ENCODE data around the gene C14orf93.
"Not testable (repeated sequence)": the region's sequence is repeated elsewhere in the genome, so short reads cannot be mapped to it uniquely, and the experiment has no call there.

The C14orf93 gene

DNA sequence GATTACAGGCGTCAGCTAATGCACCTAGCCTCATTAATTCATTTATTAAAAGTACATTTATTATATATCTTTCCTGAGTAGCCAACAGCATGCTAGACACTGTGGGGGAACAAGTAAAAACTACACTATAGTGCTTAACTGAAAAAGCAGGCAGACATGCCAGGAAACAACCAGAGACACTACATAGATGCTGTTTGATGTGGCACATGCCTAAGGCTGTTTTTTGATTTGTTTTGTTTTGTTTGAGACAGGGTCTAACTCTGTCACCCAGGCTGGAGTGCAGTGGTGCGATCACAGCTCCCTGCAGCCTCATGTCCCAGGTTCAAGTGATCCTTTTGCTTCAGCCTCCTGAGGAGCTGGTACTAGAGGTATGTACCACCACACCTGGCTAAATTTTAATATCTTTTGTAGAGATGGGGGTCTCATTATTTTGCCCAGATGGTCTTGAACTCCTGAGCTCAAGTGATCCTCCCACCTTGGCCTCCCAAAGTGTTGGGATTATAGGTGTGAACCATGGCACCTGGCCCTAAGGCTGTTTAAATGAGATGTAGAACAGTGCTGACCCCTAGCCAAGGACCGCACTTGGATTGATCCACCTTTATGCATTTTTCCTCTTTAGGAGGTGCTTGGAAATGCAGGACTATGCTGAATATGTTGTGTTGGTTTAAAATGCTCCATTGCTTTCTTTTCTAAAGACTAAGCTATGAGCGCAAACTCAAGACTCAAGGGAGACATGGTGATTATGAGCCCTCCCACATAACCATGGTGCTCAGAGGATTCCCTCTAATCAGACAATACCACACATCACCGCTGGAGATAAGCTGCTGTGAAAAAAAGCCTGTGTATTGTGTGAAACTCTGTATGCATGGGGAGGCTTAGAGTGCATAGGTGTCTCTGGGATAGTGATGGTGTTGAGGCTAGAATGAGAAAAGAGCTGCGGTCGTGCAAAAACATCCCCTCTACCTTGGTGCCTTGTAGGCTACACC, 10.5 kb upstream of the C14orf93 start:
- no peak for DNase-seq (ENCODE audit: low read depth)

DNA sequence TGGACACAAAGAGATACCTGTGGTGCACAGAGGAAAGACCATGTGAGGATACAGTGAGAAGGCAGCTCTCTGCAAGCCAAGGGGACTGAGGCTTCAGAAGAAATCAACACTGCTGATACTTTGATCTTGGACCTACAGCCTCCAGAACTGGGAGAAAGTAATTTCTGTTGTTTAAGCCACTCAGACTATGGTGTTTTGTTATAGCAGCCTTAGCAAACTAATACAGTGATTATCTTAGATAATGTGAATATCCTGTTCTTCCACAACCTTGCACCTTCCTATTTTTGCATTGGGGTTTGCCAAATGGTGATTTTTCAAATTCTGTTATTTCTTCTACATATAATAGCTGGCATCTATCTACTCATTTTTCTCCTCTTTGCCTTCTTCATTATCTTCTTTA, 8.2 kb upstream of the C14orf93 start:
- no peak for DNase-seq (ENCODE audit: low read depth)

DNA sequence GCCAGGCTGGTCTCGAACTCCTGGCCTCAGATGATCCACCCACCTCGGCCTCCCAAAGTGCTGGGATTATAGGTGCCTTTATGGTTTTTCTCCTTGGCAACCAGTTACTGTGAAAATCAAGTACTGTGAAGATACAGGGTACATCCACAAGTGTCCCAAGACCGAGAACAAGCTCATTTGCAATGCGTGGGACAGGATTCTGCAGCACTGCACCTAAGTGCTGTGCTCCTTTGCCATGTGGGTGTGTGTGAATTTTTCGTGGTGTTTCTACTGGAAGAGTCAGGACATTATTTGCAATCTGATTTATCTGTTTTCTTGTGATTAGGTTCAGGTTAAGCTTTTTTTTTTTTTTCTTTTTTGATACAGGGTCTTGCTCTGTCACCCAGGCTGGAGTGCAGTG, 7.1 kb upstream of the C14orf93 start:
- no peak for DNase-seq (ENCODE audit: low read depth)

DNA sequence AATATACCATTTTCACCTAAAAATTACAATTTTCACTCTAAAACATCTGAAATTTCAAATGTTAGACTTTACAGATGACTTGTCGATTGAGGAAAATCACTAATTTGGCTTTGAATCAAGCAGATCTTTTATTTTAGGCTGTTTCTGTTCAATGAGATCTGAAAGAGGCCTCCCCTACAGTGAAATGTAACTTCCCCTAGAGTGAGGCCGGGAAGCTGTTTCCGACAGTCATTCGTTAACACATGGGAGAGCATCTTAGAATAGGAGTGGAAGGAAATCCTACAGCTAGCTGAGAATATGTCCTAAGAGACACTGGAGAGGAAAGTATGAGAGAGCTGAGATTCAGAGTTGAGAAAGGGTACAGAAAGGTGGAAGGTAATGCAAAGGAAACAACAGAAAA, 5.7 kb upstream of the C14orf93 start:
- DNase-seq (ENCODE audit: low read depth): no peak

DNA sequence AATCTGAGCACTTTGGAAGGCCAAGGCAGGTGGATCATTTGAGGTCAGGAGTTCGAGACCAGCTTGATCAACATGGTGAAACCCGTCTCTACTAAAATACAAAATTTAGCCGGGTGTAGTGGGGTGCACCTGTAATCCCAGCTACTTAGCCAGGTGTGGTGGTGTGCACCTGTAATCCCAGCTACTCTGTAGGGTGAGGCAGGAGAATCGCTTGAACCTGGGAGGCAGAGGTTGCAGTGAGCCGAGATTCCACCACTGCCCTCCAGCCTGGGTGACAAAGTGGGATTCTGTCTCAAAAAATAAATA, 3.8 kb upstream of the C14orf93 start:
- DNase-seq (ENCODE audit: low read depth): not testable (repeated sequence)

DNA sequence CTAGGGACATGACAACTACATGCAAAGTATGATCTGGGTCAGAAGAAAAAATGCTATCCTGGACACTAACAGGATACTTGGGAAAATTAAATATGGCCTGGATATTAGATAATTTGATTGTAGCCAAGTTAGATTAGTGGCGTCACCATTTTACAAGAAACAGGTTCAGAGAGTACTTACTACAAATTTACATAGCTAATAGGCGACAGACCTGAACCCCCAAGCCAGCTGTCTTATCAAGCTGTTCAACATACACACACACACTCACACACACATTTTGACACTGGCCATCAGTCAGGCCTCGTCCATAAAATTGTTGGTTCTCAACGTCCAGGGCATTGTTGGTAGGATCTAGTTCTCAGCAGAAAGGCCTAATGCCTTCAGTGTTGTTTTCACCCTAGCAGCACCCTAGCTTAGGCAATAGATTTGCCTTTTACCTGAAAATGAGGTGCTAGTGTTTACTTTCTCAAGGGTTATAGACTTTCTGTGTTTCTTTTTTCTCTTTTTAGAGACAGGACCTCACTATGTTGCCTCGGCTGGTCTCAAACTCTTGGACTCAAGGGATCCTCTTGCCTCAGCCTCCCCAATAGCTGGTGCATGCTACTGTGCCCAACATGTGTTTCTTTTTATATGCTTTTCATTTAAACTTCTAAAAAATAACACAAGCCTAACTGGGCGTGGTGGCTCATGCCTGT, 3.3 kb upstream of the C14orf93 start:
- DNase-seq (ENCODE audit: low read depth): no peak

DNA sequence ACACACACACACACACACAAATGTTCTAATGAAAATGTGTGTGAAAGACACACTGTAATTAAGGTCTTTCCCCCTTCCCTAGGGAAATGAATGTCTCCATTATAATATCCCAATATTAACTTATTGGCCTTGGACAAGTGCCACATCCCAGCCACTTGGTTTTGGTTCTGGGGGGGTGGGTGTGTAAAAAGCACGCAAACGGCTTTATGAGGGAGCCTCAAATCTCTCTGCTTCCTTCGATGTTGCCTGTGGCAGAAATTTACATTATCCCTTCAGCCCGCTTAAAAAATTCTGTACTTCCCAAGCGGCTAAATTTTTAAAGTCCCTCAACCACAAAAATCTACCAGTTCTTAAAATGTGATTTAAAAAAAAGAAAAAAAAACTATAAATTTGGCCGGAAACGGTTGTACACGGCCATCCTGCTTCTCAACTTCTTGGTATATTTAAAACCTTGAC, 432 bp downstream of the C14orf93 start:
- no peak for DNase-seq (ENCODE audit: low read depth)

DNA sequence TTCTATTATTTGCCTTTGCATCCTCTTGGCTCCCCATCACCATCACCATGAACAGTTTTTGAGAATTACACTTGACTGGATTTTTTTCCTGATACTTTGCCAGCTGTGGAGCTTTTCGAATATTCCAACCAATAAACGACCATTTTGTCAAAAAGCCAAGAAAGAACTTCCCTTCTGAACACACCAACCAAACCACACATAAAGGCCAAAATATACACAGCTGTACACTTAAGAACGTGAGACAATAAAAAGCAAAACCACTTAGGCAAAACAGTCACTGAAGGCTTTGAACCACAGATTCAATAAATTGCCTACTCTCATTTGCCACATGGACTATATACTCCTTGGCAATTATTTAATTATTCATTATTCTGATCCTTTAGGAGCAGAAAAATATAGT, 1.1 kb downstream of the C14orf93 start:
- DNase-seq (ENCODE audit: low read depth): no peak

DNA sequence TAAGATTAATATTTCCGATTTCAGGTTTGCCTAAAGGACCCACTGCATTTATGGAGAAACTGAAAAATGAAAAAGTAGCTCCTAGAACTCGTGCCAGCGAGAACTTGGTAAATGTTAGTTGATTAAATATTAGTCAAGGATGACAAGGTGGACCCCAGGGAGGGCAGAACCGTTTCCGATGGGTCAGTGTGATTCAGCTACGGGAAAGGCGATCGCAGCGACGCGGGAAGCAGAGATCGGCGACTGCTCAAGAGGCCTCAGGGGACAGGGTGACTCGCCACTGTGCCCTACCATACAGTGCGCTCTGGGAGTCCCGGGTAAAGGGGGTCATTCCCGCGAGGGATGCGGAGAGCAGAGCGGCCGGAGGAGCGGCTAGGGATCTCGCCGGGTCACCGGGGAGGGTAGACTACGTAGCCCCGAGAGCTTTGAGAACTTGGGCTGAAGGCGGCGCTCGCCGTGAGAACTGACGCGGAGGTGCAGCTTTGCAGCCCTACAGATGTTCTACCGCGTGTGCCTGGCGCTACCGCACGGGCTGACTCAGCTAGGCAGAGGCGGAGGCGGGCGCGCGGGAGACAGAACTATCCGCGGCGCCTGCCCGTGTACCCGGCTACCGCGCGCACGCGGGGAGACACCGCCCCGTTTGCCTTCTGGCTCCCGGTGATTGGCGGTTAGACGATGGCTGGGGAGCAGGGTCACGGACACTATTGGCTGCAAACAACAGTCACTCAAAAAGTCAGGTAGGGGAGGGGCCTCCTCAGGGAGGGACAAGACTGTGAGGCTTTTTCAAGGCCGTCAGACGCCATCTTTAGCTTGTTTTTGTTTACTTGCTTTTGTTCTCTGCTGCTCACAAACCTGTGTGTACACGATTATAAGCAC, 3.2 kb downstream of the C14orf93 start:
- peak; percentile 94 for DNase-seq (ENCODE audit: low read depth)

DNA sequence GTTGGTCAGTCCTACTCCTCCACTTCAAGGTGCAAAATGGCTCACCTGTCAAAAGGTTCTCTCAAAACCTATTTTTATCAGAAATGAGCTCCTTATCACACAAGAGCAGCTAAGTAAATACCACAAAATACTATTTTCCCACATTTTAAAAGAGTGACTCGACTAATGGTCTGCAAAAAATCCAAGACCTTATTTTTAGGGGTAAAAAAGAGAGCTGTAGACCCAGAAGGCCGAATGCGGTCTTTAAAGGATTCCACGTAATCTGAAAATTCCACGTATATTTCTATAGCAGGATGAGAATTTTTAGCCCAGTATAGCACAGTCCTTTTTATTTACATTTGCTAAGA, 3.8 kb downstream of the C14orf93 start:
- DNase-seq (ENCODE audit: low read depth): no peak

DNA sequence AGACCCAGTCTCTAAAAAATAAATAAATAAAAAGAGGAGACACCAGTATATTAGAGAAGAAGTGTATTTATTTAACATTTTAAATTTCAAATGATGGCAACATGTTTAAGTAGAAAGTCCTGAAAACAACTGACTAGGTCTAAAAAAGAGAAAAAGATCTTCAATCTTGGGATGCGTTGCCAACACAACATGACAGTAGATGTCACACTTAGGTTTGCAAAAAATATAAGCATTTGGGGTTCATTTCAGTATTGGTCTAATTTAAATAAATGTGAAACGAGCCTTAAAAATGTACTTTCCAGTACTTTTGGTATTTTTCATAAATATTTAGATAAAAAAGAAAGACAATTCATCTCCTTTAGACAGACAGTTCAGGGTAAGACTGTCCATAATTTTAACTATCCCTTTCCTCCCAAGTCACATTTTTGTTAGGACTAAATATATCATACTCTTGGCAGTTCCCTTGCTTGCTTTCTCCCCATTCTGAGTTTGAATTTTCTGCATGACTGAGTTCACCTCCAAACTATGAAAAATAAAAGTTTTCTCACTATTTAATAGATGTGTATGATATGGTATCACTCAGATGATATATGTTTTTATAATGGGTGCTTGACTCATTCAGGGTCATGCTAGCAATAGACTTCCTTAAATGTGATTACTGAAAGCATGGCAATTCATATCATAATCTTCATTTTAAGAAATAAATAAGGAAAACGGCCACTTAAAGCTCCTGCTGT, 4.3 kb downstream of the C14orf93 start:
- no peak for DNase-seq (ENCODE audit: low read depth)

DNA sequence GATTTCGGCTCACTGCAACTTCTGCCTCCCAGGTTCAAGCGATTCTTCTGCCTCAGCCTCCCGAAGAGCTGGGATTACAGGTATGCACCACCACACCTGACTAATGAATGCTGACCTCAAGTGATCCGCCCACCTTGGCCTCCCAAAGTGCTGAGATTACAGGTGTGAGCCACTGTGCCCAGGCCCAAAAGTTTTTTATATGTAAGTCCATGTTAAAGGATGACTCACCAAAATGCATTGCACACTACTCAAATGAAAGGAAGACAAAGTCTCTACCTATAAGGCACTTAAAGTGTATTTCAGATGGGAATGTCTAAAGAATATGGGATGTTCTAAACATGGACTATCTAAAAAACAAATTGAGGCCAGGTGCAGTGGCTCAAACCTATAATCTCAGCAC, 5.7 kb downstream of the C14orf93 start:
- not testable (repeated sequence) for DNase-seq (ENCODE audit: low read depth)

DNA sequence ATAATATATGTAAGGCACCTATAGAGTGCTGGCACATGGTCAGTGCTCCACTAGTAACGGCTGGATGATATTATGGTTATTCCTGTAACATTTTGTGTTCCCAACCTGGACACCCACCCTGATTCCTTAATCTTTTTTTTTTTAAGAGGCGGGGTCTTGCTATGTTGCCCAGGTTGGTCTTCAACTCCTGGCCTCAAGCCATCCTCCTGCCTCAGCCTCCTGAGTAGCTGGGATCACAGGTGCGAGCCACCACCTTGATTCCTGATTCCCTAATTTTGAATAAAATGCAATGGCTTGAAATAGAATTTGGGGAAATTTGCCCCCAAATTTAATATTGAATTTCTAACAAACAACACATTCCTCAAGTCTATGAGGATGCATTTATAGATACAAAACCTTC, 7.4 kb downstream of the C14orf93 start:
- DNase-seq (ENCODE audit: low read depth): no peak

DNA sequence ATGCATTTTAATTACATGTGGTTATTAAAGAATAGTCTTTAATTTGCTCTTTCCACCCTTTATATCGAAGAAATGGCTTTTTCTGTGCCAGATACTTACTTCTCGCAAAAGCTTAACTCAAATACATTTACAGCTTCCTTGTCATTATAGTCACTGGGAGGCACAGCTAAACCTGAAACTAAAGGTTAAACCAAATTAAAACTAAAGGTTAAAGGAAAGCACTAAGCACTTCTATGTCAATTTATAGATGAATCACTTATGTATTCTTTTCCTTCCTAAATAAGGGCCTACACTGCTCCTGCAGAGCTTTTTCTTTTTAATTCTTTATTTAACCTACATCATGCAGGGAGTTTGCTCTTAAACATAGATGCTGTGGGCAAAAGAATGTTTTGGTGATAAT, 9.1 kb downstream of the C14orf93 start:
- DNase-seq (ENCODE audit: low read depth): no peak

DNA sequence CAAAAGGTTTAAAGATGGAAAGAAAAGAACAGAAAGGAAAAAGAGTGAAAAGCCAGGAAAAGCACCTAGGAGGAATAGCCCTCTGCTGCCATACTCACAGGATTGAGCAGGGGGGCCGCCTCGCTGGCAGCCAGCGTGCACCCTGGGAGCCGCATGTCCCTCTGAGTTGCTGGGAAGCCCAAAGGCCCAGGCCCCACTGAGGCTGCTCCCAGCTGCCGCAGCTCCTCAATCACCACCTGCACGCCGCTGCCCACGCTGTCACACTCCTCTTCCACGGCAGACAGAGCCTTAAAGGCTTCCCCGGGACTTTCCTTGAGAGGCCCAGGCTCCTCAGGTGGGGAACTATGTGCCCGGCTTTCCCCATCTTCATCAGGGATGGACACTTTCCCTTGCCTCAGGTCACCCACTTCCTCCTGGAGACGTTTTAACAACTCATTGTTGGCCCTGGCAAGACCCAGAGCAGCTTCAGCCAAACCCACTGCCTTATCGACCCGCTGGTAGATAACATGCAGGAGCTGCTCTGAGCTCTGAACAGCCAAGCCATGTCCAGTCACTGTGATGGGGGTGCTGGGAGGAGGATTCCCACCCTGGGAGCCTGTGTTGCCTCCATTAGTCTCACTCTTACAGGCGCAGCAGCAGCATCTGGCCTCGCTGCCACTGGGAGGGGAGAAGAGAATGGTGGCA, 11.5 kb downstream of the C14orf93 start:
- DNase-seq (ENCODE audit: low read depth): no peak

DNA sequence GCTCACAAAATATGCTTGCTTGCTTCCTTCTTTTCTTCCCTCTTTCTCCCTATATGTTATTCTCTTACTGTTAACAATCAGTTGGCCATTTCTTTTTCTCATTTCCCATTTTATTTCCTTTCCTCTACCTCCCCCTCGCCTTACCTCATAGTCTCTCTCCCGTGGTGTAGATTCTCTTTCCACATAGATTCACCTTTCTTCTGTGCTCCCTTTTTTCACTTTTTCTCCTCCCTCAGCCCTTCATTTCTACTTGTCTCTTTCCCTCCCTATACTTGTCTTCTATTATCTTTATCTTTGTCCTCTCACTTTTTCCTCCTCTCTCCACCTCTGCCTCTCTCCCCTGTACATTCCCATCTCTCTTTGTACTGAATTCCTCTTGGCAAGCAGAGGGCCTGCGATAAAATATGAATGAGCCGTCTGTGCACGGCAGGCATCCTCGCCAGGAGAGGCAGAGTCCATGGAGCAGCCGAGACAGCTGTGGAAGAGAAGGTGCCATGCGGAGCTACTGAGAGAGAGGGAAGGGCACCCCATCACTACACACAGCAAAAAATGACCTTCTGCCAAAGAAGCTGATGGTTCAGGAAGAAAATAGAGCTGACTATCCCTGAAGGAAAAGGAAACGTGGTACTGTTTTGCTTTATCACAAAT, 12.1 kb downstream of the C14orf93 start:
- DNase-seq (ENCODE audit: low read depth): no peak

DNA sequence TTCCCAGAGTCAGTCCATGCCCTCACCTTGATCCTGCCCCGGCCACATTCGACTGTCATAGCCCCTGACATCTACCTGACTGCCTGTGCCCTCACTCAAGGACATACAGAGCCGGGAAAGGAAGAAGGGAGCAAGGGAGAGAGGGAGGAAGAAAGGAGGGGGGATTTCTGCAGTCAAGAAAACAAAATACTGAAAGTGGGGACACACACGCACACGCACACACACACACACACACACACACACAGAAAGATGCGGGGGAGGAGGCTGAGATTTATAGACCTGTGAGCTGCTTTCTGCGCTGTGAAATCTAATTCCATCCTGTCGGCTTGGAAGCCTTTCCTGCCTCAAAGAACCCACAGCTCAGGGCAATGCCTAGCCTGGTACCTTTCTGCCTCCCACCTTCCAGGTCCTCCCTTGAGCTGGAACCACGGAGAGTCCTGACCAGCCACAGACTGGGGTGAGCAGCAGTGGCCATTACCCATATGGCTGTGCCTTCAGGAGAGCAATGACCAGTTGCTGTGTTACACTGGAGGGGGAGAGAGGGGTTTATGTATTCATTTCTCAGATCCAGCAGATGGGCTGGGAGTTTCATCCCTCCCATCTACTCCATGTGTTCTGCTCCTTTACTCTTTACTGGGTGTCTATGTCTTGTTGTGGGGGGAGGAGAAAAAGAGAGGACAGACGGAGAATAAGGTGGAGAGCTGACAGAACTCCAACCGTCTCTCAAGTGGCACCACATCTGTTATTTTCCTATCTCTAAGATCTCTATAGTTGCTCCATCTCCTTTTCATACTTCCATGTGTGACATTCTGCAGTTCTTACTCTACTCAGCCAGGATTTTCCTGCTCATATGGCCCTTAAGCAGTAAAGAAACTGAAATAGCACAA, 12.9 kb downstream of the C14orf93 start:
- DNase-seq (ENCODE audit: low read depth): no peak

DNA sequence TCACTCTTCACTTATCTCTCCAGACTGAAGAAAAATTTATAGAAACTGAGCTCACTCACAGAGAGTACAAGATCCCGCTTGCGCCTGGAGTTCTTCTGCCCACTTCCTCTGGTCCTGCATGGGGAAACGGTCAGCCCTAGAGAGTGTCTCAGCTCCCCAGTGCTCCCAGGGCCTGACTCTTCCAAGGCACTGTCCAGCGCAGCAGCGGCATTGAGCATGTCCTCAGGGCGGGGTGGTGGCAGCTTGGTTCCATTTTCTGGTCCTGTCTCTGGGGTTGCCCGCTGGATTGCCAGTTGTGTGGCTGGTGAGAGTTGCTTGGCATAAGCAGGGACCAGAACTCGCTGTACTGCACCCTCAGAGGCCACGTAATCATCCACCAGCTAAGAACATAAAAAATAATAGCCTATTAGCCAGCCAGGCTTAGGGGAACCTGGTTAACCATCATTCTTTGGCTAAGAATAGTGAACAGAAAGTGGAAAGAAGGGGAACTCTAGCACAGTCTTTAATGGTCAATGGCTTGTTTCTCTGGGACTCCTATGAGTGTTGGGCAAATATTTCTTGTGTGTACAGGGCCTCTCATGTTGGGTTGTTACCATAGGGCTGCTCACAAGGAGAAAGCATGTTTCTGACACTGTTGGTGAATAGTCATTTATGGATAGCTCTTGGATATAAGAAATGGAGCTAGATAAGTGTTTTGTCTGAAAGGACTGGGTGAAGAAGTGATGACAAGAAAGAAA, 13.9 kb downstream of the C14orf93 start:
- DNase-seq (ENCODE audit: low read depth): no peak

DNA sequence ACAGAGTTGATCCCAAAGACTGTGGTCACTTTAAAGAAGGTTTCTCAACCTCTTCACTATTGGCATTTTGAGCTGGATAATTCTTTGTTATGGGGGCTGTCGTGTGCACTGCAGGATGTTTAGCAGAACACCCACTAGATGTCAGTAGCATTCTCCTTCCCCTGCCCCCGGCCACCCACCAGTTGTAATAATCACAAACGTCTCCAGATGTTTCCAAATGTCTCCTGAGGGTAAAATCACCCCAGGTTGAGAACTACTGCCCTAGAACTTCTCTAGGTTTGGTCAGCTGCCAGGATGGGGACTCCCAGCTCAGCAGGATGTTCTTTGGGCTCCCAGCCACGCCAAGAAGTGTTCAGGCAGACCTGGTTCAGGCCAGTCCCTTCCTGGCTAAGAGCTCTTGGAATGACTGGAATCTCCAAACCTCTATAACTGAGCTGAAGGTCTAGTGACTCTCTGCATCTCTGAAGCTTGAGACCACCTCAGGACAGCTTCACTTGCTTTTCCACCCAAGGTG, 15.1 kb downstream of the C14orf93 start:
- no peak for DNase-seq (ENCODE audit: low read depth)
